ENCODE measurements around the gene ZNF445.
"Not testable (repeated sequence)": the region's sequence is repeated elsewhere in the genome, so short reads cannot be mapped to it uniquely, and the experiment has no call there.

The ZNF445 gene

DNA sequence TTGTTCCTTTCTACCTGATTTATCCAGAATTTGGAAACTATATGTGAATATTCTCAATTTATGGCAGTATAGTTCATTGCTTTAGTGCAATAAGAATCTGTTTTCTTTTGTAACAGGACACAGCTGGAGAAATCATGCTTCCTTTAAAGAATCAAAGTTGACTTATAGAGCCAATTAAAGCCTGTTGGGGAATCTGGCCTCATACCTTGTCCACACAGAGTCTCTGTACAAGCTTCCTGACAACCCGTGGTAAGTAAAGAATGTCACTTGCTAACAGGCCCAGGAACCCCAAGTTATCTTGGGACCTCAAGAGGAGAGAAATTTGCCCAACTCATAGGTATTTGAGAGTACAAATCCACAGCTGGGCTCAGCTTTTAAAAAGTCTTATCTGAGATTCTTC is 10.2 kb downstream of the ZNF445 start:
- DNase-seq (ENCODE audit: extremely low spot score) = no peak
- ChIA-PET POLR2A (no interaction called here), CTCF (no interaction called here)

DNA sequence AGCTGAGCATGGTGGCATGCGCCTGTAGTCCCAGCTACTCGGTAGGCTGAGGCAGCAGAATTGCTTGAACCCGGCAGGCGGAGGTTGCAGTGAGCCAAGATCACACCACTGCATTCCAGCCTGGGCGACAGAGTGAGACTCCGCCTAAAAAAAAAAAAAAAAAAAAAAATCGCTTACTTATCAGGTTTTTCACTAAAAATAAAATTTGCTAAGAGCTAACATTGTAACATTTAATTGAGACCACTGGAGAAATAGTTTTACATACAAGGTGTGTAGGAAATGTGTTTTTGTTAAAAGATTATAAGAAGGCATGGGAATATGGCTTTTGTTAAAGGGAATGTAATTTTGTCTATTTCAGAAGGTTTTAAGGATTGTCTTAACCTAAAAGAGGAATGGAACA is 12.6 kb downstream of the ZNF445 start:
- CTCF ChIA-PET; POLR2A ChIA-PET; DNase-seq (ENCODE audit: extremely low spot score): not testable (repeated sequence)

More for the DNA sequence above, 10.2 kb downstream of the ZNF445 start:
- TF ChIP-seq, protein P1, sequence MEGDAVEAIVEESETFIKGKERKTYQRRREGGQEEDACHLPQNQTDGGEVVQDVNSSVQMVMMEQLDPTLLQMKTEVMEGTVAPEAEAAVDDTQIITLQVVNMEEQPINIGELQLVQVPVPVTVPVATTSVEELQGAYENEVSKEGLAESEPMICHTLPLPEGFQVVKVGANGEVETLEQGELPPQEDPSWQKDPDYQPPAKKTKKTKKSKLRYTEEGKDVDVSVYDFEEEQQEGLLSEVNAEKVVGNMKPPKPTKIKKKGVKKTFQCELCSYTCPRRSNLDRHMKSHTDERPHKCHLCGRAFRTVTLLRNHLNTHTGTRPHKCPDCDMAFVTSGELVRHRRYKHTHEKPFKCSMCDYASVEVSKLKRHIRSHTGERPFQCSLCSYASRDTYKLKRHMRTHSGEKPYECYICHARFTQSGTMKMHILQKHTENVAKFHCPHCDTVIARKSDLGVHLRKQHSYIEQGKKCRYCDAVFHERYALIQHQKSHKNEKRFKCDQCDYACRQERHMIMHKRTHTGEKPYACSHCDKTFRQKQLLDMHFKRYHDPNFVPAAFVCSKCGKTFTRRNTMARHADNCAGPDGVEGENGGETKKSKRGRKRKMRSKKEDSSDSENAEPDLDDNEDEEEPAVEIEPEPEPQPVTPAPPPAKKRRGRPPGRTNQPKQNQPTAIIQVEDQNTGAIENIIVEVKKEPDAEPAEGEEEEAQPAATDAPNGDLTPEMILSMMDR (IDR thresholded peaks at IDR 0.05; ENCODE audit: control extremely low read depth, extremely low read depth, low read depth, missing control alignments) = no peak

DNA sequence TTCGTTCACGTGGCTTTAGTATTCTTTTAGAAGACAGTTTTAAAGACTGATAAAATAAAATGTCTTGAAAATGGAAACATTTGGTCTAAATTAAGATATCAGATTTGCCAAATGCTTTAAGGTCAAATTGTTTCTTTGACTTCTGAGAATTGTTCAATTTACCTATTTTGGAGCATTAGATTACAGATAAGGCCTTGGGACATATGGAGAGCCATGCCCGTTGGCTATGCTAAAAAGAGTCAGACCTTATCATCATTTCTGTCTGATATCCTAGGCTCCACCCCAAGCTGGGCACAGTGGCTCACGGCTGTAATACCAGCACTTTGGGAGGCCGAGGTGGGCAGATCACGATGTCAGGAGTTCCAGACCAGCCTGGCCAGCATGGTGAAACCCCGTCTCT is 13.0 kb downstream of the ZNF445 start:
- POLR2A ChIA-PET = no interaction called here
- TF ChIP-seq, protein P1 (IDR thresholded peaks at IDR 0.05; ENCODE audit: control extremely low read depth, extremely low read depth, low read depth, missing control alignments) = no peak
- no peak for DNase-seq (ENCODE audit: extremely low spot score)
- CTCF ChIA-PET = interaction anchor here (1.2 kb wide), 1 partner anchor 8 kb away, joined by 3 read pairs; no protein-coding TSS in a partner anchor

DNA sequence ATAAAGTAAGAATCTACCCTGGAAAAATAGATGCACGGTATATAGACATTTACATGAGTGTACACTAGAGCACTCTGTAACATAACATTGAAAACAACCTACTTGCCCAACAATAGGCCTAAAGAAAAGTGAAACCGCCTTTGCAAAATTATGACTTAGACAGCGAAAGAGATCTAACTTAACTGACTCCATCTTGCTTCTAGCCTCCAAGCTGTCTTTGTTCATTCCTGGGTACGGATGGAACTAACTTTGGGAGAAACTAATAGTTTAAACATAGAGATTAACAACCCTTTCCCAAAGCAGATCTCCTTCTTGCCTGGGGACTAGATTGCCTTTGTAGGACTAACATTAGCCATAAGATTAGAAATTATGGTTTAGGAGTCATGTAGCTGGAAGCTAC is 17.4 kb downstream of the ZNF445 start:
- DNase-seq (ENCODE audit: extremely low spot score); POLR2A ChIA-PET: not testable (repeated sequence)
- CTCF ChIA-PET = interaction anchor here (2.0 kb wide), 1 partner anchor 11 kb away, joined by 6 read pairs; no protein-coding TSS in a partner anchor

DNA sequence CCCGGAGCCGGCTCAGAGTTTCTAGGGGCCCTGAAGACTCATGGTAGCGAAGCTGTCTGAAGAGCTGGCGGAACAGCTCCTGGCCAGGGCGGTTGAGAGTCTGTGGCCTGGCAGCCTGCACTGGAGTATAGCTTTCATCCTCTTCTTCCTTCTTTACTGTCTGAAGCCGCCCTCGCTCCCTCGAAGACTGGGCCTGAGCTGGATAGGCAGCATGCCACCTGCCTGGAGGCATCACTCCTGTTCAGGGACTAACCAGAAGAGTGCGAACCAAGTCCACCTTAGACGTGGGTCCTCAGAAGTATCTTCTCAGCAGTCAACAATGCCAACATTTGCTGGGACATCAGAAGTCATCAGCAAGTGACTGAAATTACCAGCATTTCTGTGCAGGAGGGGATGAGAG is 22.2 kb downstream of the ZNF445 start:
- ChIA-PET POLR2A (no interaction called here), CTCF (interaction anchor here (1.0 to 1.8 kb wide), 2 partner anchors 16 to 17 kb away, joined by 3 to 5 read pairs; no protein-coding TSS in a partner anchor)
- TF ChIP-seq, protein P1 (IDR thresholded peaks at IDR 0.05; ENCODE audit: control extremely low read depth, extremely low read depth, low read depth, missing control alignments) = no peak
- DNase-seq (ENCODE audit: extremely low spot score) = no peak

DNA sequence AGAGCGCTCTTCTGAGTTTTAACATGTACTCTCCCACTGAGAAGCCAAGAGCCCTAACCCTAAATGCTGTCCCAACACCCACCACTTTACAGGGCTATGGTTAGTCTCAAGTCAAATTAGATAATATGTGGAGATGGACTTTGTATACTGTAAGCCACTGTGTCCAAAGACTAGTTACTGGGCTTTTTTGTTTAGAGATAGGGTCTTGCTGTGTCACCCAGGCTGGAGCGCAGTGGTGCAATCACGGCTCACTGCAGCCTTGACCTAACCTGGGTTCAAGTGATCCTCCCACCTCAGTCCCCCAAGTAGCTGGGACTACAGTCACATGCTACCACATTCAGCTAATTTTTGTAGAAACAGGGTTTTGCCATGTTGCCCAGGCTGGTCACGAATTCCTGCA is 23.2 kb downstream of the ZNF445 start:
- POLR2A ChIA-PET = no interaction called here
- TF ChIP-seq, protein P1 (IDR thresholded peaks at IDR 0.05; ENCODE audit: control extremely low read depth, extremely low read depth, low read depth, missing control alignments) = no peak
- no peak for DNase-seq (ENCODE audit: extremely low spot score)
- CTCF ChIA-PET = interaction anchor here (1.4 to 1.8 kb wide), 2 partner anchors 11 to 15 kb away, joined by 3 to 5 read pairs; no protein-coding TSS in a partner anchor

DNA sequence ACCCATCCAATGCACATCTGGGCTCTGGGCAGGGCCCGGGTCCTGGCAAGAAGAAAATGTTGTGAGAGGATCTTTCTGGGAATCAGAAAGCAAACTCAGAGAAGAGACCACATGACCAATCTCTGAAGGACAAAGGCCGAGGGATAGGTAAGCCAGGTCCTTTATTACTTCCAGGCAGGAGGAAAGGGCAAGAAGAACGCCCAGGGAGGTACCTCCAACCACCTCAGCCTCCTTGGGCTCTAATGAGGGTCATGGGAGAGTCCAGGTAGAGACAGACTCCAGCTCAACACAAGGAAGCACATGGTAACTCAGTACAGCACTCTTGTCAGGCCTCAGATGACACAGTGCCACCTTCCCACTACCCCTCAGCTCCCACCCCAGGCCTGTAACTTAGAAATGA is 26.0 kb downstream of the ZNF445 start:
- ChIA-PET POLR2A (no interaction called here), CTCF (no interaction called here)
- TF ChIP-seq, protein P1 (IDR thresholded peaks at IDR 0.05; ENCODE audit: control extremely low read depth, extremely low read depth, low read depth, missing control alignments) = no peak
- DNase-seq (ENCODE audit: extremely low spot score) = no peak

DNA sequence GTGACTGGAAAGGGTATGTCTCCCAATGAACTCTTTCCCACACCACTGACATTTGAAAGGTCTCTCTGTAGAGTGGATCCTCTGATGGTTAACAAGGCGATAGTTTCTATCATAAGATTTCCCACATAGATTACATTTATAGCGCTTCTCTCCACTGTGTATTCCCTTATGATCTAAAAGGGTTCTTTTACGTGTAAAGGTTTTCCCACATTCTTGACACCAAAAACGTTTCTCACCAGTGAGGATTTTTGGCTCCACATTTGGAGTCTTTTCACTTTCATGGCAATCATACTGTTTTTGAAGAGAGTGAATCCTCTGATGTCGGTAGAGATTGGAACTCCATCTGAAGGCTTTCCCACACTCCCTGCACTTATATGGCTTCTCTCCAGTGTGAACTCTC is 30.5 kb downstream of the ZNF445 start:
- ChIA-PET POLR2A (no interaction called here), CTCF (no interaction called here)
- TF ChIP-seq, protein P1 (IDR thresholded peaks at IDR 0.05; ENCODE audit: control extremely low read depth, extremely low read depth, low read depth, missing control alignments) = no peak
- DNase-seq (ENCODE audit: extremely low spot score) = no peak
